H1 (cell line): ENCODE results near the gene NUP43.

Experiments used
- CREB1 ChIP-seq: IDR thresholded peaks from 2 replicates; pipeline ENCODE4 v1.6.1; 2012; ENCODE audit warnings: inconsistent platforms
- CTCF ChIP-seq, 3 experiments: IDR thresholded peaks; 1 replicate in 2 of 3; 2 replicates in 1 of 3; pipeline versions ENCODE4 v1.5.1 to v1.6.1; 2011; ENCODE audit warnings: low read length in 3 of 3, mild to moderate bottlenecking in 3 of 3, inconsistent platforms in 2 of 3, low read depth in 1 of 3, moderate library complexity in 1 of 3; ENCODE audit not compliant: insufficient read depth in 1 of 3; ENCODE audit errors: control extremely low read depth in 1 of 3
- GABPA ChIP-seq: IDR thresholded peaks from 2 replicates; pipeline ENCODE4 v1.6.1; 2011; ENCODE audit warnings: mild to moderate bottlenecking, low read length, moderate library complexity, borderline replicate concordance; ENCODE audit not compliant: insufficient read depth
- POLR2A ChIP-seq, 2 experiments: IDR thresholded peaks; 1 replicate in 1 of 2; 2 replicates in 1 of 2; pipeline ENCODE4 v1.6.1; 2011; ENCODE audit warnings: low read depth in 2 of 2, low read length in 2 of 2, mild to moderate bottlenecking in 2 of 2; ENCODE audit errors: control extremely low read depth in 1 of 2
- POLR2AphosphoS5 ChIP-seq: IDR thresholded peaks from 2 replicates; pipeline ENCODE4 v1.6.1; 2011; ENCODE audit warnings: low read depth, low read length
- SP1 ChIP-seq: IDR thresholded peaks from 2 replicates; pipeline ENCODE4 v1.6.1; 2011; ENCODE audit warnings: low read depth, low read length
- SRF ChIP-seq: IDR thresholded peaks from 2 replicates; pipeline ENCODE4 v1.6.1; 2011; ENCODE audit warnings: mild to moderate bottlenecking, low read depth, low read length, moderate library complexity
- TBP ChIP-seq: IDR thresholded peaks from 2 replicates; pipeline ENCODE4 v1.6.1; 2011; ENCODE audit warnings: low read depth, low read length, improper control_type of control experiment
- TCF12 ChIP-seq: IDR thresholded peaks from 2 replicates; pipeline ENCODE4 v1.6.1; 2011; ENCODE audit warnings: low read depth, mild to moderate bottlenecking, low read length

- TF ChIP-seq TBP = no peak
- no peak for TF ChIP-seq CREB1
- no peak for TF ChIP-seq GABPA
- TF ChIP-seq CTCF (IDR thresholded peaks at IDR 0.05; ENCODE audit: control extremely low read depth in 1 of 3, insufficient read depth in 1 of 3, low read depth in 1 of 3, low read length in 3 of 3) = no peak
- no peak for TF ChIP-seq POLR2AphosphoS5
- TF ChIP-seq TCF12 = no peak
- no peak for TF ChIP-seq SP1
- TF ChIP-seq POLR2A (IDR thresholded peaks at IDR 0.05; ENCODE audit: control extremely low read depth in 1 of 2, low read depth in 2 of 2, low read length in 2 of 2) = no peak
- no peak for TF ChIP-seq SRF
These were observed 9.9 kb upstream of the NUP43 start for GRCh38 chr6:149756261-149756636.
